IMR-90 (cell line): ENCODE measurements around the gene LAMA4. TPM values are rescaled to one million over a fixed set of nuclear protein-coding genes. Genes with fewer than 3 reads are reported as not detected.

Source experiments
- ATAC-seq: fragments of 200-7000 bp; cut with Tn5 transposase; 2 replicates; pipeline ENCODE4 v1.9.1; 2020; ENCODE audit warnings: low read depth, mild to moderate bottlenecking, moderate library complexity
- BruUV-seq: library from RNA; stranded (reverse); fragments of 400-500 nt; replicated peaks from 2 replicates; lab custom pipeline; 2021; lab: Mats Ljungman, UMichigan
- CTCF ChIA-PET: fragments of 300-600 bp; formaldehyde crosslinking; extraction: SDS; loops from one replicate; lab custom pipeline; 2021; ENCODE audit warnings: antibody characterized with exemption; lab: Yijun Ruan, JAX
- POLR2A ChIA-PET: fragments of 300-600 bp; sonication (Branson Sonifier 250); formaldehyde crosslinking; loops from one replicate; lab custom pipeline; 2022; ENCODE audit warnings: antibody characterized with exemption; ENCODE audit not compliant: unreplicated experiment; lab: Charles Lee
- DNase-seq: peaks from one replicate; pipeline ENCODE4 v3.0.0; 2013
- H2AFZ ChIP-seq: replicated peaks from 2 replicates; pipeline ENCODE3; 2013; ENCODE audit warnings: low read length, mild to moderate bottlenecking; ENCODE audit not compliant: poor library complexity
- H2AK5ac ChIP-seq: 2 replicates; pipeline ENCODE4 v1.6.1; 2013; ENCODE audit warnings: low read depth, low read length, inconsistent platforms
- H2AK9ac ChIP-seq: replicated peaks from 2 replicates; pipeline ENCODE3; 2013; ENCODE audit warnings: mild to moderate bottlenecking, low read depth, low read length, moderate library complexity; ENCODE audit not compliant: poor library complexity
- H2BK120ac ChIP-seq: 2 replicates; pipeline ENCODE4 v1.6.1; 2013; ENCODE audit warnings: low read depth, low read length, inconsistent platforms
- H2BK15ac ChIP-seq: 3 replicates; pipeline ENCODE4 v1.6.1; 2013; ENCODE audit warnings: low read depth, low read length, inconsistent platforms
- H2BK20ac ChIP-seq: 2 replicates; pipeline ENCODE4 v1.6.1; 2013; ENCODE audit warnings: low read depth, mild to moderate bottlenecking, inconsistent platforms, low read length, moderate library complexity
- H2BK5ac ChIP-seq: 2 replicates; pipeline ENCODE4 v1.6.1; 2013; ENCODE audit warnings: mild to moderate bottlenecking, low read depth, low read length, inconsistent platforms; ENCODE audit not compliant: poor library complexity, severe bottlenecking
- H3K14ac ChIP-seq: replicated peaks from 2 replicates; pipeline ENCODE4 v1.6.1; 2013; ENCODE audit warnings: low read depth, low read length, inconsistent platforms
- H3K18ac ChIP-seq: 2 replicates; pipeline ENCODE4 v1.6.1; 2013; ENCODE audit warnings: low read depth, low read length, control low read depth
- H3K23ac ChIP-seq: 2 replicates; pipeline ENCODE4 v1.6.1; 2013; ENCODE audit warnings: low read depth, low read length, inconsistent platforms
- H3K27ac ChIP-seq: 2 replicates; pipeline ENCODE4 v1.5.1; 2013; ENCODE audit warnings: mild to moderate bottlenecking, control low read depth, low read length; ENCODE audit not compliant: insufficient read depth
- H3K27me3 ChIP-seq: 2 replicates; pipeline ENCODE4 v1.6.1; 2013; ENCODE audit warnings: low read length; ENCODE audit not compliant: control insufficient read depth, insufficient read depth
- H3K36me3 ChIP-seq: 2 replicates; pipeline ENCODE4 v1.6.1; 2013; ENCODE audit warnings: low read length, mixed read lengths; ENCODE audit not compliant: control insufficient read depth, insufficient read depth
- H3K4ac ChIP-seq: 2 replicates; pipeline ENCODE4 v1.6.1; 2013; ENCODE audit warnings: low read depth, low read length, inconsistent platforms
- H3K4me1 ChIP-seq: 2 replicates; pipeline ENCODE4 v1.6.1; 2013; ENCODE audit warnings: low read length, mixed read lengths; ENCODE audit not compliant: control insufficient read depth, insufficient read depth
- H3K4me2 ChIP-seq: 2 replicates; pipeline ENCODE4 v1.6.1; 2013; ENCODE audit warnings: low read depth, mild to moderate bottlenecking, control low read depth, low read length, moderate library complexity
- H3K4me3 ChIP-seq: 2 replicates; pipeline ENCODE4 v1.5.1; 2013; ENCODE audit warnings: low read depth, mild to moderate bottlenecking, control low read depth, low read length, moderate library complexity; ENCODE audit not compliant: insufficient read depth
- H3K56ac ChIP-seq: 2 replicates; pipeline ENCODE4 v1.6.1; 2013; ENCODE audit warnings: low read length, inconsistent platforms; ENCODE audit not compliant: insufficient read depth; ENCODE audit errors: extremely low read depth
- H3K79me1 ChIP-seq, 2 experiments: 2 replicates each; pipeline ENCODE4 v1.6.1; 2013; ENCODE audit warnings: low read length in 2 of 2, inconsistent platforms in 1 of 2, low read depth in 1 of 2
- H3K9ac ChIP-seq: 2 replicates; pipeline ENCODE4 v1.6.1; 2013; ENCODE audit warnings: low read depth, low read length, control low read depth
- H3K9me1 ChIP-seq: 2 replicates; pipeline ENCODE4 v1.6.1; 2013; ENCODE audit warnings: low read length, inconsistent platforms; ENCODE audit not compliant: insufficient read depth
- H3K9me3 ChIP-seq: 2 replicates; pipeline ENCODE4 v1.6.1; 2013; ENCODE audit warnings: low read length; ENCODE audit not compliant: control insufficient read depth, insufficient read depth
- H4K20me1 ChIP-seq: 2 replicates; pipeline ENCODE4 v1.6.1; 2013; ENCODE audit warnings: low read length, inconsistent platforms; ENCODE audit not compliant: insufficient read depth
- H4K5ac ChIP-seq: 2 replicates; pipeline ENCODE4 v1.6.1; 2013; ENCODE audit warnings: mild to moderate bottlenecking, low read depth, low read length, control low read depth
- H4K8ac ChIP-seq, 2 experiments: 2 replicates each; pipeline ENCODE4 v1.6.1; 2013; ENCODE audit warnings: low read depth in 2 of 2, low read length in 2 of 2, control low read depth in 1 of 2, inconsistent platforms in 1 of 2
- H4K91ac ChIP-seq: 2 replicates; pipeline ENCODE4 v1.6.1; 2013; ENCODE audit warnings: low read depth, low read length, inconsistent platforms; ENCODE audit not compliant: insufficient read depth
- CHD1 ChIP-seq: IDR thresholded peaks from 2 replicates; pipeline ENCODE4 v1.6.1; 2012; ENCODE audit warnings: low read depth, low read length, improper control_type of control experiment
- MXI1 ChIP-seq: IDR thresholded peaks from 2 replicates; pipeline ENCODE4 v1.6.1; 2012; ENCODE audit warnings: low read depth, mild to moderate bottlenecking, low read length, moderate library complexity, borderline replicate concordance
- SMC3 ChIP-seq: fragments of 150-350 bp; IDR thresholded peaks from 2 replicates; pipeline ENCODE4 v1.6.1; 2016; ENCODE audit warnings: low read depth, mild to moderate bottlenecking, antibody characterized with exemption, low read length, moderate library complexity
- WGBS, 2 experiments: methylation state at CpG; one replicate each; pipeline versions ENCODE4 v1.1.5 to v1.1.7; 2013; ENCODE audit warnings: missing lambda C conversion rate in 2 of 2; ENCODE audit not compliant: insufficient read length in 1 of 2; ENCODE audit errors: extremely low coverage in 2 of 2; 5-methylcytosine and 5-hydroxymethylcytosine counted together
- dilution Hi-C: fragments of 300-500 bp; cut with HindIII; formaldehyde crosslinking; loops from one replicate; pipeline ENCODE4 v1.14.3; 2018; ENCODE audit warnings: low sequenced_read_pairs; ENCODE audit not compliant: unreplicated experiment
- in situ Hi-C: fragments of 300-500 bp; cut with MboI; formaldehyde crosslinking; loops from 3 replicates; pipeline ENCODE4 v1.14.3; 2019; ENCODE audit warnings: low sequenced_read_pairs, inconsistent platforms, mixed read lengths
- intact Hi-C: fragments of 100-400 bp; cut with micrococcal nuclease; formaldehyde crosslinking; loops from 2 replicates; pipeline ENCODE4 v1.10.0; 2022
- polyA plus RNA-seq, 3 experiments: library from polyadenylated mRNA; depleted of rRNA; stranded (reverse); fragments of >200 nt; gene quantifications; 2 replicates each; pipeline ENCODE4 v1.2.3, GENCODE V29; 2012; ENCODE audit warnings: low replicate concordance in 1 of 3
- total RNA-seq: library from RNA; depleted of rRNA; stranded (reverse); fragments of >200 nt; gene quantifications from 2 replicates; pipeline ENCODE4 v1.2.3, GENCODE V29; 2012
- TF ChIP-seq, protein P1 (sequence below): conservative IDR thresholded peaks from 2 replicates; pipeline ENCODE4 v1.5.1; 2012; ENCODE audit warnings: mild to moderate bottlenecking, low read depth, low read length, improper control_type of control experiment

Gene LAMA4
- total and polyA plus RNA-seq, 2 of the 4 experiments (the other 2 are of a cell fraction): 33.9 to 35.8 TPM

- Histone ChIP-seq H3K4me3 (no peak overlapping the region), H3K9ac (no peak overlapping the region), H3K27me3 (no peaks in the 10 kb centered on the region), H4K20me1 (no peaks in the 10 kb centered on the region), H2AFZ (no peak overlapping the region), H3K9me1 (peaks cover 5% of the 10 kb centered on the region; the same call in 1 of the 2 replicates), H3K18ac (no peak overlapping the region), H3K27ac (no peak overlapping the region), H2BK20ac (no peak overlapping the region), H3K79me1 (no peaks in the 10 kb centered on the region), H2AK9ac (no peak overlapping the region), H2BK15ac (no peak overlapping the region), H4K91ac (no peak overlapping the region), H3K23ac (no peak overlapping the region), H3K56ac (no peak overlapping the region), H3K4me2 (no peak overlapping the region), H3K36me3 (peaks cover 47% of the 10 kb centered on the region), H4K5ac (no peak overlapping the region), H2AK5ac (no peak overlapping the region), H3K14ac (no peak overlapping the region), H2BK120ac (no peak overlapping the region), H4K8ac (no peak overlapping the region), H3K4me1 (no peaks in the 10 kb centered on the region), H3K9me3 (no peaks in the 10 kb centered on the region), H2BK5ac (no peak overlapping the region), H3K4ac (no peak overlapping the region)
- intact Hi-C loops (no loop called here), dilution Hi-C loops (no loop called here), in situ Hi-C loops (loop anchor here (25.0 kb wide), 1 partner anchor 1723 kb away; no protein-coding TSS in a partner anchor)
- no TSS peak for BruUV-seq
- POLR2A ChIA-PET: no interaction called here
- TF ChIP-seq, protein P1, sequence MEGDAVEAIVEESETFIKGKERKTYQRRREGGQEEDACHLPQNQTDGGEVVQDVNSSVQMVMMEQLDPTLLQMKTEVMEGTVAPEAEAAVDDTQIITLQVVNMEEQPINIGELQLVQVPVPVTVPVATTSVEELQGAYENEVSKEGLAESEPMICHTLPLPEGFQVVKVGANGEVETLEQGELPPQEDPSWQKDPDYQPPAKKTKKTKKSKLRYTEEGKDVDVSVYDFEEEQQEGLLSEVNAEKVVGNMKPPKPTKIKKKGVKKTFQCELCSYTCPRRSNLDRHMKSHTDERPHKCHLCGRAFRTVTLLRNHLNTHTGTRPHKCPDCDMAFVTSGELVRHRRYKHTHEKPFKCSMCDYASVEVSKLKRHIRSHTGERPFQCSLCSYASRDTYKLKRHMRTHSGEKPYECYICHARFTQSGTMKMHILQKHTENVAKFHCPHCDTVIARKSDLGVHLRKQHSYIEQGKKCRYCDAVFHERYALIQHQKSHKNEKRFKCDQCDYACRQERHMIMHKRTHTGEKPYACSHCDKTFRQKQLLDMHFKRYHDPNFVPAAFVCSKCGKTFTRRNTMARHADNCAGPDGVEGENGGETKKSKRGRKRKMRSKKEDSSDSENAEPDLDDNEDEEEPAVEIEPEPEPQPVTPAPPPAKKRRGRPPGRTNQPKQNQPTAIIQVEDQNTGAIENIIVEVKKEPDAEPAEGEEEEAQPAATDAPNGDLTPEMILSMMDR: no peak
- TF ChIP-seq MXI1 (no peak), CHD1 (no peak), SMC3 (no peak)
- CTCF ChIA-PET: interaction anchor here (1.1 kb wide), 1 partner anchor 9 kb away, joined by 4 read pairs; no protein-coding TSS in a partner anchor
- ATAC-seq (0 out of 2 replicates have a peak, but pooled peaks have one; percentile 21), DNase-seq (peak; percentile 44)
- WGBS, 2 experiments: no CpG with 5 or more reads among the region's 3 CpGs
Observed at GRCh38 chr6:112188906-112189305, 65.5 kb downstream of the LAMA4 start.
